Transverse colon (tissue), 4 donors: Measurements from ENCODE around the gene SPOCK2. TPM values are rescaled to one million over a fixed set of nuclear protein-coding genes. Genes with fewer than 3 reads are reported as not detected.

Source experiments
- DNase-seq: peaks from one replicate; pipeline ENCODE4 v3.0.0-alpha.2; 2019
- H3K27ac ChIP-seq, 4 donors: fragments of 200-600 bp; sonication (generic); 2 replicates each; pipeline ENCODE4 v1.5.1; 2016 to 2018; ENCODE audit warnings: inconsistent platforms in 4 of 4
- H3K27me3 ChIP-seq: fragments of 200-600 bp; sonication (generic); 2 replicates; pipeline ENCODE4 v1.5.1; 2017; ENCODE audit warnings: inconsistent platforms
- H3K36me3 ChIP-seq, 4 donors: fragments of 200-600 bp; sonication (generic); 2 replicates each; pipeline ENCODE4 v1.5.1; 2017 to 2019; ENCODE audit warnings: inconsistent platforms in 4 of 4
- H3K4me1 ChIP-seq, 4 donors: fragments of 200-600 bp; sonication (generic); 2 replicates each; pipeline ENCODE4 v1.5.1; 2017 to 2020; ENCODE audit warnings: inconsistent platforms in 4 of 4
- H3K4me3 ChIP-seq, 4 donors: fragments of 200-600 bp; sonication (generic); 1 replicate in 1 of 4; 2 replicates in 3 of 4; pipeline versions ENCODE4 v1.5.1 to v1.6.1; 2017 to 2019; ENCODE audit warnings: inconsistent platforms in 4 of 4
- H3K9me3 ChIP-seq, 2 donors: fragments of 200-600 bp; sonication (generic); 2 replicates each; pipeline ENCODE4 v1.5.1; 2017 to 2019; ENCODE audit warnings: inconsistent platforms in 2 of 2
- CTCF ChIP-seq, 5 experiments: fragments of 200-600 bp in 3 of 5; fragments of 450-650 bp in 2 of 5; sonication (generic) in 3 of 5; IDR thresholded peaks; 1 replicate in 2 of 5; 2 replicates in 3 of 5; pipeline ENCODE4 v1.5.1; 2016 to 2017; ENCODE audit warnings: antibody characterized with exemption in 5 of 5, inconsistent platforms in 3 of 5, mild to moderate bottlenecking in 2 of 5, moderate library complexity in 1 of 5
- EP300 ChIP-seq: sonication (generic); formaldehyde crosslinking; IDR thresholded peaks from one replicate; pipeline ENCODE4 v1.6.1; 2017; ENCODE audit warnings: antibody characterized with exemption, low read depth
- POLR2A ChIP-seq: fragments of 450-650 bp; IDR thresholded peaks from one replicate; pipeline ENCODE4 v1.6.1; 2016; ENCODE audit warnings: antibody characterized with exemption, mild to moderate bottlenecking, moderate library complexity
- POLR2AphosphoS5 ChIP-seq, 3 donors: sonication (generic); formaldehyde crosslinking; IDR thresholded peaks; one replicate each; pipeline ENCODE4 v1.6.1; 2016; ENCODE audit warnings: antibody characterized with exemption in 3 of 3
- WGBS, 2 donors: methylation state at CpG; one replicate each; pipeline ENCODE4 v1.1.5; 2018; ENCODE audit warnings: low coverage in 1 of 2; 5-methylcytosine and 5-hydroxymethylcytosine counted together
- in situ Hi-C, 4 donors: fragments of 200-750 bp; cut with MboI; loops; one replicate each; pipeline versions ENCODE4 v1.15.0 to v1.15.1; 2017; ENCODE audit warnings: low sequenced_read_pairs in 3 of 4, low pct_ligation_motif_present in 1 of 4, low pct_unique_long_range_greater_than_20kb in 1 of 4
- intact Hi-C: fragments of 100-400 bp; cut with DNase I; formaldehyde crosslinking; loops from one replicate; pipeline ENCODE4 v1.15.1; 2023; ENCODE audit warnings: low total_unique reads
- total RNA-seq, 4 donors: library from RNA; depleted of rRNA; stranded (reverse); fragments of >200 nt; gene quantifications; one replicate each; pipeline ENCODE4 v1.1.0, GENCODE V29; 2016

SPOCK2 gene
- total RNA-seq, 4 donors from 2014 or later = 6.0 to 24.7 (median 9.3) TPM

- TF ChIP-seq POLR2A (no peak), EP300 (no peak), CTCF (IDR thresholded peaks at IDR 0.05) (no peak)
- no peak overlapping the region for H3K4me3 ChIP-seq
- no peaks in the 10 kb centered on the region for H3K27me3 ChIP-seq
- DNase-seq = no peak
- intact Hi-C loops = no loop called here
- no peak overlapping the region for H3K27ac ChIP-seq
- no peaks in the 10 kb centered on the region for H3K4me1 ChIP-seq
- 60 to 100% methylated on average over 1 to 3 of the region's 3 CpGs for WGBS, 2 donors
- H3K9me3 ChIP-seq = no peaks in the 10 kb centered on the region
- no peaks in the 10 kb centered on the region for H3K36me3 ChIP-seq
- in situ Hi-C loops = loop anchor here in 1 of 4 donors (25.0 kb wide), 1 partner anchor 126 kb away; no protein-coding TSS in a partner anchor
These were observed 50.5 kb downstream of the SPOCK2 start for GRCh38 chr10:72037811-72038210.

GRCh38 chr10:72037266-72037665, 51.1 kb downstream of the SPOCK2 start:
- Histone ChIP-seq H3K9me3 (no peaks in the 10 kb centered on the region), H3K27ac (no peak overlapping the region), H3K4me3 (no peak overlapping the region), H3K36me3 (no peaks in the 10 kb centered on the region), H3K27me3 (no peaks in the 10 kb centered on the region), H3K4me1 (no peaks in the 10 kb centered on the region)
- DNase-seq = no peak
- TF ChIP-seq EP300 = no peak
- TF ChIP-seq CTCF (IDR thresholded peaks at IDR 0.05) = no peak
- no peak for TF ChIP-seq POLR2AphosphoS5 (IDR thresholded peaks at IDR 0.05)
- no peak for TF ChIP-seq POLR2A
- in situ Hi-C loops (loop anchor here in 1 of 4 donors (25.0 kb wide), 1 partner anchor 125 kb away; no protein-coding TSS in a partner anchor), intact Hi-C loops (no loop called here)
- 87 to 89% methylated on average over 1 to 8 of the region's 8 CpGs for WGBS, 2 donors

DNA sequence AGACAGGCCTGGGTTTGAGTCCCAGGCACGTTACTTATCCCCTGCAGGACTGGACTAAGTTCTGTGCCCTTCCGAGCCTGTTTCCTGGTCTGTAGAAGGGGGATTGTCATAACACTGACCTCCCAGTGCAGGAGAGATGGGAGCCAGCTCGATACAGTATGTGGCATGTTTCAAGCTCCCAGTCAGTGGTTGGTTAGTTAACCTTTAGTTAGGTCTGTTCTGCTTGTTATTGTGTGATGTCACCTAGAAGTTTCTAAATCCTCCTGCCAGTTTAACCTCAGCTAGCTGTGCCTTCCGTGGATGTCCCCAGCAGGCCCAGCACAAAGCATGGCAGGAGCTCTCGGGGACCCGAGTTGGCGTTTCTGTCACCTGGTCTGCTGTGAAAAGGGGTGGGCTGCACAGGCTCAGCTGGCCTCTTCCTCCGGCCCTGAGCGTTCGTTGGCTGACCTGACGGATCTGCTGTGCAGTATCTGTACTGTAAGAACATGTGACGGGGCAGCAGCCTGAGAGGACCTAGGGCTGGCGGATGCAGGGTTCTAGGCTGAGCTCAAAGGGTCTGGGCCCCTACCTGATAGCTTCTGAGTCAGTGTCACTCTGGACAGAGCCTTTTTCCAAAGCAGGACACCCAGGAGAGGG, 53.0 kb downstream of the SPOCK2 start:
- no peaks in the 10 kb centered on the region for H3K27me3 ChIP-seq

DNA sequence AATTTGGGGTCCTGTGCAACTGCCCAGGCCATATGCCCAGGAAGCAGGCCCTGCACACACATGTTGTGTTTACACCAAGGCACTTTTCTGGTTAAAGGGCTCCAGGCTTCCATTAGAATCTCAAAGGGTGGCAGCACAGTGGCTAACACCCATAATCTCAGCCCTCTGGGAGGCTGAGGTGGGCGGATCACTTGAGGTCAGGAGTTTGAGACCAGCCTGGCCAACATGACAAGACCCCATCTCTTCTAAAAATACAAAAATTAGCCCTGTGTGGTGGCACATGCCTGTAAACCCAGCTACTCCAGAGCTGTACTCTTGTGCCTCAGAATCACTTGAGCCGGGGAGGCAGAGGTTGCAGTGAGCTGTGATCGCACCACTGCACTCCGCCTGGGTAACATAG, 53.6 kb downstream of the SPOCK2 start:
- in situ Hi-C loops = loop anchor here in 1 of 4 donors (25.0 kb wide), 1 partner anchor 122 kb away; no protein-coding TSS in a partner anchor
- no peak overlapping the region for H3K27ac ChIP-seq
- no peak for DNase-seq
- peaks cover 0 to 14% (median 3%) of the 10 kb centered on the region in 4 donors for H3K4me1 ChIP-seq
- H3K27me3 ChIP-seq = no peaks in the 10 kb centered on the region
- TF ChIP-seq POLR2AphosphoS5 (IDR thresholded peaks at IDR 0.05) (no peak), CTCF (IDR thresholded peaks at IDR 0.05) (no peak), POLR2A (no peak), EP300 (no peak)
- intact Hi-C loops = no loop called here
- no peak overlapping the region for H3K4me3 ChIP-seq
- H3K36me3 ChIP-seq = no peaks in the 10 kb centered on the region
- WGBS, 2 donors = 90 to 100% methylated on average over 3 to 4 of the region's 4 CpGs
- H3K9me3 ChIP-seq = no peaks in the 10 kb centered on the region

More for the DNA sequence above, 53.0 kb downstream of the SPOCK2 start:
- TF ChIP-seq POLR2A (no peak), EP300 (no peak), CTCF (IDR thresholded peaks at IDR 0.05) (no peak), POLR2AphosphoS5 (IDR thresholded peaks at IDR 0.05) (no peak)
- no peak overlapping the region for H3K4me3 ChIP-seq
- no peaks in the 10 kb centered on the region for H3K36me3 ChIP-seq
- peaks cover 0 to 8% (median under 1%) of the 10 kb centered on the region in 4 donors for H3K4me1 ChIP-seq
- no peaks in the 10 kb centered on the region for H3K9me3 ChIP-seq
- WGBS, 2 donors = 78 to 93% methylated on average over 3 to 11 of the region's 13 CpGs
- in situ Hi-C loops (loop anchor here in 1 of 4 donors (25.0 kb wide), 1 partner anchor 123 kb away; no protein-coding TSS in a partner anchor), intact Hi-C loops (no loop called here)
- no peak overlapping the region for H3K27ac ChIP-seq
- DNase-seq = no peak
